MCF 10A (cell line): ENCODE measurements around the gene NR1H3. TPM values are rescaled to one million over a fixed set of nuclear protein-coding genes. Genes with fewer than 3 reads are reported as not detected.
A peak's percentile ranks its signal among the peaks of the same experiment; 100 is the strongest.

Experiments used
- BruUV-seq: library from RNA; stranded (reverse); fragments of 400-500 nt; replicated peaks from 2 replicates; lab custom pipeline; 2021; lab: Mats Ljungman, UMichigan
- CTCF ChIA-PET: fragments of 300-600 bp; sonication (Branson Sonifier 250); formaldehyde crosslinking; extraction: SDS; loops from one replicate; lab custom pipeline; 2021; ENCODE audit warnings: antibody characterized with exemption, inconsistent platforms; lab: Yijun Ruan, JAX
- POLR2A ChIA-PET: fragments of 300-600, 350-650 bp; sonication (Branson Sonifier 250); formaldehyde crosslinking; extraction: SDS; loops from one replicate; lab custom pipeline; 2020; ENCODE audit warnings: antibody characterized with exemption, inconsistent platforms; lab: Yijun Ruan, JAX
- DNase-seq: peaks from one replicate; pipeline ENCODE4 v3.0.0-alpha.2; 2018; ENCODE audit not compliant: unreplicated experiment
- H3K27ac Mint-ChIP-seq: one replicate; pipeline ENCODE4 v1.8.0; 2022; ENCODE audit warnings: mild to moderate bottlenecking, low read depth, mixed read lengths; ENCODE audit not compliant: unreplicated experiment
- H3K27me3 Mint-ChIP-seq: one replicate; pipeline ENCODE4 v1.8.0; 2022; ENCODE audit warnings: mixed read lengths; ENCODE audit not compliant: insufficient read depth, unreplicated experiment
- H3K36me3 Mint-ChIP-seq: one replicate; pipeline ENCODE4 v1.8.0; 2022; ENCODE audit warnings: mild to moderate bottlenecking, moderate library complexity, mixed read lengths; ENCODE audit not compliant: insufficient read depth, unreplicated experiment
- H3K4me1 Mint-ChIP-seq: one replicate; pipeline ENCODE4 v1.8.0; 2022; ENCODE audit warnings: mixed read lengths; ENCODE audit not compliant: insufficient read depth, unreplicated experiment
- H3K4me3 Mint-ChIP-seq: one replicate; pipeline ENCODE4 v1.8.0; 2022; ENCODE audit warnings: mild to moderate bottlenecking, moderate library complexity, mixed read lengths; ENCODE audit not compliant: unreplicated experiment
- H3K9me3 Mint-ChIP-seq: one replicate; pipeline ENCODE4 v1.8.0; 2022; ENCODE audit warnings: mixed read lengths; ENCODE audit not compliant: unreplicated experiment
- intact Hi-C: fragments of 100-400 bp; cut with micrococcal nuclease; formaldehyde crosslinking; loops from 2 replicates; pipeline ENCODE4 v1.14.1; 2022
- total RNA-seq: library from RNA; stranded (reverse); gene quantifications from 2 replicates; pipeline ENCODE4 v1.2.3, GENCODE V29; 2022
- TF ChIP-seq, protein P1 (sequence below): fragments of 200-600 bp; IDR thresholded peaks from one replicate; pipeline ENCODE4 v1.8.0; 2022; ENCODE audit warnings: antibody characterized with exemption, mild to moderate bottlenecking; ENCODE audit not compliant: unreplicated experiment

NR1H3 gene
- total RNA-seq, 1 experiment from 2014 or later, result 17.8 TPM

DNA sequence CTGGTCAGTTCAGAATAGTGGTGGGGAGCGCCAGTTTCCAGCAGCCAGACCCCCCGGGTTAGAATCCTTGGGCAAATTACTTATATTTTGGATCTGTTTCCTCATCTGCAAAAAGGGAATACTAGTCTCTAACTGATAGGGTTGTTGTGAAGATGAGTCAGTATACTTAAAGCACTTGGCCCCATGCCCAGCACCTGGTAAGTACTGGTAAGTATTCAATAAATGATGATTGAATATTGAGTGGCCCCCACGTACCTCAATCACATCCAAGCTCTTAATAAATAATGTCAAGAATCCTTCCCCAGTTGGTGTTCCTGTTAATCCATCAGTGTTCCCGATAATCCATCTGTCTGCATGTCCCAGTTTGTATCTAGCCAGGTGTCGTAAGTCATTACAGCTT lies 21.3 kb upstream of the NR1H3 start:
- intact Hi-C loops, result no loop called here
- no peaks in the 10 kb centered on the region for H3K27me3 Mint-ChIP-seq
- peak; percentile 59 for DNase-seq
- ChIA-PET CTCF (interaction anchor here (0.6 to 1.6 kb wide), 5 partner anchors 12 to 641 kb away, joined by 3 to 6 read pairs (median 4); partner anchors contain the start of genes ACP2 and DDB2), POLR2A (interaction anchor here (0.8 to 5.0 kb wide), 8 partner anchors 10 to 51 kb away, joined by 3 to 32 read pairs (median 4); partner anchors contain the start of genes ACP2, DDB2 and NR1H3)
- BruUV-seq, result no TSS peak
- no peak overlapping the region for H3K27ac Mint-ChIP-seq
- peaks cover 92% of the 10 kb centered on the region for H3K36me3 Mint-ChIP-seq
- TF ChIP-seq, protein P1, sequence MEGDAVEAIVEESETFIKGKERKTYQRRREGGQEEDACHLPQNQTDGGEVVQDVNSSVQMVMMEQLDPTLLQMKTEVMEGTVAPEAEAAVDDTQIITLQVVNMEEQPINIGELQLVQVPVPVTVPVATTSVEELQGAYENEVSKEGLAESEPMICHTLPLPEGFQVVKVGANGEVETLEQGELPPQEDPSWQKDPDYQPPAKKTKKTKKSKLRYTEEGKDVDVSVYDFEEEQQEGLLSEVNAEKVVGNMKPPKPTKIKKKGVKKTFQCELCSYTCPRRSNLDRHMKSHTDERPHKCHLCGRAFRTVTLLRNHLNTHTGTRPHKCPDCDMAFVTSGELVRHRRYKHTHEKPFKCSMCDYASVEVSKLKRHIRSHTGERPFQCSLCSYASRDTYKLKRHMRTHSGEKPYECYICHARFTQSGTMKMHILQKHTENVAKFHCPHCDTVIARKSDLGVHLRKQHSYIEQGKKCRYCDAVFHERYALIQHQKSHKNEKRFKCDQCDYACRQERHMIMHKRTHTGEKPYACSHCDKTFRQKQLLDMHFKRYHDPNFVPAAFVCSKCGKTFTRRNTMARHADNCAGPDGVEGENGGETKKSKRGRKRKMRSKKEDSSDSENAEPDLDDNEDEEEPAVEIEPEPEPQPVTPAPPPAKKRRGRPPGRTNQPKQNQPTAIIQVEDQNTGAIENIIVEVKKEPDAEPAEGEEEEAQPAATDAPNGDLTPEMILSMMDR, result no peak
- H3K4me3 Mint-ChIP-seq, result no peak overlapping the region
- H3K9me3 Mint-ChIP-seq, result no peaks in the 10 kb centered on the region
- H3K4me1 Mint-ChIP-seq, result peaks cover 12% of the 10 kb centered on the region

DNA sequence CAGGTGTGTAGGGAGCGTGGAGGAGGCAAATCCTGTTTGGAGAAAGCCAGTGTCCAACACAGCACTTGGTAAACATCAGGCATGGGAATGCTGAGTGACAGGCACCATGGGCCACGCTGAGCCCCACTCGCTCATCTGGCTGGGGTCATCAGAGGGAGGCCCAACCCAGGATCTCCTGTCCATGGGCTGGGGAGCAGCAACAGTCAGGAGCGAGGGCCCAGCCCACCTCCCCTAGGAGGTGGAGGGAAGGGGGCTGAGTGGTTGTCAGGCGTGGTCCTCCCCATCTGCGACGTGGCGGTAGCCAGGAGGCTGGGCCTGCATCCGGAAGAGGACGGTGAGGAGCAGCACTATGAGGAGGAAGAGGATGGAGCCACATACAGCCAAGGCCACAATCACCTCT lies 17.9 kb upstream of the NR1H3 start:
- intact Hi-C loops, result no loop called here
- H3K4me1 Mint-ChIP-seq, result peaks cover 20% of the 10 kb centered on the region
- no peak overlapping the region for H3K27ac Mint-ChIP-seq
- ChIA-PET CTCF (interaction anchor here (0.8 to 1.3 kb wide), 3 partner anchors 8 to 28 kb away, joined by 3 to 4 read pairs (median 3); no protein-coding TSS in a partner anchor), POLR2A (interaction anchor here (1.0 to 2.4 kb wide), 3 partner anchors 9 to 50 kb away, joined by 3 to 13 read pairs (median 5); partner anchors contain the start of gene ACP2)
- no TSS peak for BruUV-seq
- TF ChIP-seq, protein P1, result no peak
- H3K36me3 Mint-ChIP-seq, result peaks cover 89% of the 10 kb centered on the region
- H3K9me3 Mint-ChIP-seq, result no peaks in the 10 kb centered on the region
- H3K4me3 Mint-ChIP-seq, result no peak overlapping the region
- no peak for DNase-seq
- no peaks in the 10 kb centered on the region for H3K27me3 Mint-ChIP-seq

DNA sequence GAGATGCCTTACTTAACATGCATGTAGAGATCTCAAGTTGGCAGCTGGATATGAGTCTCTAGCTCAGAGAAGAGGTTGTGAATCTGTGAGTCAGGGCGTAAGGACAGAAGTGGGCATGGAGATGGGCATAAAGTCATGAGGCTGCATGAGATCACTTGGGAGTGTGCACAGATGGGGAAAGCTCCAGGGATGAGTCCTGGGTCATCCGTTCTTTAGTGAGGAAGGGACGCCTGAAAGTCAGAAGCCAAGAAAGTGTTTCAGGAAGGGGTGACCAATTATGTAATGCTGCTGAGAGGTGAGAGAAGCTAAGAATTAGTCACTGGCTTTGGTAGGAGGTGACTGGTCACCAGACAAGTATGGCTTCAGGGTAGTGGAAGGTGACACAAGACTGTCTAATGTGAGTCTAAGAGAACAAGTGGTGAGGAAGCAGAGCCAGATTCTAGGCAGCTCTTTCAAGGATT lies 15.9 kb upstream of the NR1H3 start:
- CTCF ChIA-PET, result interaction anchor here (1.0 to 1.3 kb wide), 3 partner anchors 17 to 64 kb away, joined by 3 to 6 read pairs (median 5); no protein-coding TSS in a partner anchor

More for the DNA sequence above, 15.9 kb upstream of the NR1H3 start:
- TF ChIP-seq, protein P1, result no peak
- BruUV-seq, result no TSS peak
- POLR2A ChIA-PET, result interaction anchor here (0.6 to 5.2 kb wide), 15 partner anchors 9 to 176 kb away, joined by 3 to 25 read pairs (median 5); partner anchors contain the start of genes DDB2 and PACSIN3
- intact Hi-C loops, result no loop called here
- no peaks in the 10 kb centered on the region for H3K9me3 Mint-ChIP-seq
- H3K36me3 Mint-ChIP-seq, result peaks cover 82% of the 10 kb centered on the region
- H3K27me3 Mint-ChIP-seq, result no peaks in the 10 kb centered on the region
- peaks cover 13% of the 10 kb centered on the region for H3K4me1 Mint-ChIP-seq
- DNase-seq, result peak; percentile 18
- no peak overlapping the region for H3K4me3 Mint-ChIP-seq
- peak overlapping the region; percentile 2 for H3K27ac Mint-ChIP-seq
